Fibroblast of lung (primary cell): ENCODE results near the gene KCNQ1OT1.

ENCODE experiments used
- EZH2 ChIP-seq: IDR thresholded peaks from 2 replicates; pipeline ENCODE4 v1.5.1; 2012; ENCODE audit warnings: low read length, control low read depth, mild to moderate bottlenecking; ENCODE audit errors: missing control alignments
- TF ChIP-seq, protein P1 (sequence below), 2 donors: IDR thresholded peaks in 1 of 2; conservative IDR thresholded peaks in 1 of 2; 1 replicate in 1 of 2; 2 replicates in 1 of 2; pipeline ENCODE4 v1.5.1; 2011 to 2012; ENCODE audit warnings: low read length in 2 of 2, control low read depth in 1 of 2, inconsistent platforms in 1 of 2, low read depth in 1 of 2, mild to moderate bottlenecking in 1 of 2

- TF ChIP-seq, protein P1, sequence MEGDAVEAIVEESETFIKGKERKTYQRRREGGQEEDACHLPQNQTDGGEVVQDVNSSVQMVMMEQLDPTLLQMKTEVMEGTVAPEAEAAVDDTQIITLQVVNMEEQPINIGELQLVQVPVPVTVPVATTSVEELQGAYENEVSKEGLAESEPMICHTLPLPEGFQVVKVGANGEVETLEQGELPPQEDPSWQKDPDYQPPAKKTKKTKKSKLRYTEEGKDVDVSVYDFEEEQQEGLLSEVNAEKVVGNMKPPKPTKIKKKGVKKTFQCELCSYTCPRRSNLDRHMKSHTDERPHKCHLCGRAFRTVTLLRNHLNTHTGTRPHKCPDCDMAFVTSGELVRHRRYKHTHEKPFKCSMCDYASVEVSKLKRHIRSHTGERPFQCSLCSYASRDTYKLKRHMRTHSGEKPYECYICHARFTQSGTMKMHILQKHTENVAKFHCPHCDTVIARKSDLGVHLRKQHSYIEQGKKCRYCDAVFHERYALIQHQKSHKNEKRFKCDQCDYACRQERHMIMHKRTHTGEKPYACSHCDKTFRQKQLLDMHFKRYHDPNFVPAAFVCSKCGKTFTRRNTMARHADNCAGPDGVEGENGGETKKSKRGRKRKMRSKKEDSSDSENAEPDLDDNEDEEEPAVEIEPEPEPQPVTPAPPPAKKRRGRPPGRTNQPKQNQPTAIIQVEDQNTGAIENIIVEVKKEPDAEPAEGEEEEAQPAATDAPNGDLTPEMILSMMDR (conservative IDR thresholded peaks at IDR 0.05 in 1 of 2, IDR thresholded peaks at IDR 0.05 in 1 of 2; ENCODE audit: low read depth in 1 of 2, low read length in 2 of 2), result no peak
- TF ChIP-seq EZH2, result no peak
Measured at GRCh38 chr11:2678396-2678795, 21.4 kb downstream of the KCNQ1OT1 start.
